PFSK-1 (cell line): ENCODE measurements around the gene MINDY4. TPM values are rescaled to one million over a fixed set of nuclear protein-coding genes. Genes with fewer than 3 reads are reported as not detected.

Experiments used
- FOXP2 ChIP-seq: optimal IDR thresholded peaks from 2 replicates; pipeline ENCODE3; 2011; ENCODE audit warnings: borderline replicate concordance, control low read depth, inconsistent platforms; ENCODE audit not compliant: insufficient read depth; ENCODE audit errors: extremely low read length, extremely low read depth
- POLR2AphosphoS5 ChIP-seq: IDR thresholded peaks from 2 replicates; pipeline ENCODE4 v1.6.1; 2012; ENCODE audit warnings: low read depth, mild to moderate bottlenecking, control low read depth, low read length, moderate library complexity
- SIN3A ChIP-seq: IDR thresholded peaks from 2 replicates; pipeline ENCODE4 v1.6.1; 2012; ENCODE audit warnings: mild to moderate bottlenecking, low read length, moderate library complexity, borderline replicate concordance; ENCODE audit not compliant: insufficient read depth
- TAF1 ChIP-seq: IDR thresholded peaks from 2 replicates; pipeline ENCODE4 v1.6.1; 2012; ENCODE audit warnings: low read length, control low read depth, borderline replicate concordance; ENCODE audit not compliant: insufficient read depth
- polyA plus RNA-seq: library from polyadenylated mRNA; unstranded; fragments of >200 nt; gene quantifications from one replicate; pipeline ENCODE4 v1.2.1, GENCODE V29; 2012; ENCODE audit warnings: low read depth, missing spikeins; ENCODE audit not compliant: insufficient read length
- TF ChIP-seq, protein P1 (sequence below), 2 experiments: IDR thresholded peaks; 2 replicates each; pipeline versions ENCODE4 v1.6.1 to v1.8.0; 2011 to 2012; ENCODE audit warnings: low read depth in 2 of 2, low read length in 2 of 2, control low read depth in 1 of 2, inconsistent platforms in 1 of 2, mild to moderate bottlenecking in 1 of 2, moderate library complexity in 1 of 2; ENCODE audit not compliant: insufficient read depth in 1 of 2

Gene MINDY4
- polyA plus RNA-seq = 2.8 TPM

DNA sequence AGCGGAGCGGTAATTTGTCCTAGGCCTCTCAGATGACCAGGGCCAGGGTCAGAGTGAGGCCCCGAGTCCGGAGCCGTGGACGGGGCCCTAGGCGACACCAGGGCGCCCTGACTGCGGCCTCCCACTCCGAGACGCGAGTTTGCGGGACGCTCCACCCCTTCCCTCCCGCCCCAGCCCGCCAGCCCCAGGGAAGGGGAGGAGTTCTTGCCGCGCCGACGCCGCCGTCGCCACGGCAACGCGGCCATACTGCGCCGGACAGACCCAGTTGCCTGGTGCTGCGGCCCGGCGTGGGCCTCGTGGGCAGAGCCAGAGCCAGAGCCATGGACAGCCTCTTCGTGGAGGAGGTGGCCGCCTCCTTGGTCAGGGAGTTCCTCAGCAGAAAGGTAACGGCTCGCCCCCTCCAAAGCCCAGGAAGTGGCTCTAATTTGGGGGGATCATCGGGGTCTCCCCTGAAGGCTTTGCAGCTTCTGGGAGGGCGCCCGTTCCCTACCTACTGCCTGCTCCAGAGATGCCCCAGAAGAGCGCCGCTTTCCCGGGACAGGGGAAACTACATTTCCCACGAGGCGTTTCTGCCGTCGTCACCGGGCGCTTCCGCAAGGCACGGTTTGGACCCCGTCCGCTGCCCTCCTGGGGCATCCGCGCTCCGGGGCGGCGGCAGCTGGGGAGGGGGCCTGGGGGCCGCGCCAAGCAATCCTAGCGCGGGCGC, at the start of gene MINDY4:
Gene MINDY4 (plus strand): TSS at position 244 of the 706 bp plus-strand sequence. CDS start 77 bp downstream, at position 321.
- TF ChIP-seq FOXP2 (peak; percentile 19), POLR2AphosphoS5 (no peak), SIN3A (no peak), TAF1 (no peak)
- TF ChIP-seq, protein P1, sequence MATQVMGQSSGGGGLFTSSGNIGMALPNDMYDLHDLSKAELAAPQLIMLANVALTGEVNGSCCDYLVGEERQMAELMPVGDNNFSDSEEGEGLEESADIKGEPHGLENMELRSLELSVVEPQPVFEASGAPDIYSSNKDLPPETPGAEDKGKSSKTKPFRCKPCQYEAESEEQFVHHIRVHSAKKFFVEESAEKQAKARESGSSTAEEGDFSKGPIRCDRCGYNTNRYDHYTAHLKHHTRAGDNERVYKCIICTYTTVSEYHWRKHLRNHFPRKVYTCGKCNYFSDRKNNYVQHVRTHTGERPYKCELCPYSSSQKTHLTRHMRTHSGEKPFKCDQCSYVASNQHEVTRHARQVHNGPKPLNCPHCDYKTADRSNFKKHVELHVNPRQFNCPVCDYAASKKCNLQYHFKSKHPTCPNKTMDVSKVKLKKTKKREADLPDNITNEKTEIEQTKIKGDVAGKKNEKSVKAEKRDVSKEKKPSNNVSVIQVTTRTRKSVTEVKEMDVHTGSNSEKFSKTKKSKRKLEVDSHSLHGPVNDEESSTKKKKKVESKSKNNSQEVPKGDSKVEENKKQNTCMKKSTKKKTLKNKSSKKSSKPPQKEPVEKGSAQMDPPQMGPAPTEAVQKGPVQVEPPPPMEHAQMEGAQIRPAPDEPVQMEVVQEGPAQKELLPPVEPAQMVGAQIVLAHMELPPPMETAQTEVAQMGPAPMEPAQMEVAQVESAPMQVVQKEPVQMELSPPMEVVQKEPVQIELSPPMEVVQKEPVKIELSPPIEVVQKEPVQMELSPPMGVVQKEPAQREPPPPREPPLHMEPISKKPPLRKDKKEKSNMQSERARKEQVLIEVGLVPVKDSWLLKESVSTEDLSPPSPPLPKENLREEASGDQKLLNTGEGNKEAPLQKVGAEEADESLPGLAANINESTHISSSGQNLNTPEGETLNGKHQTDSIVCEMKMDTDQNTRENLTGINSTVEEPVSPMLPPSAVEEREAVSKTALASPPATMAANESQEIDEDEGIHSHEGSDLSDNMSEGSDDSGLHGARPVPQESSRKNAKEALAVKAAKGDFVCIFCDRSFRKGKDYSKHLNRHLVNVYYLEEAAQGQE (IDR thresholded peaks at IDR 0.05; ENCODE audit: insufficient read depth in 1 of 2, low read depth in 2 of 2, low read length in 2 of 2) = no peak

DNA sequence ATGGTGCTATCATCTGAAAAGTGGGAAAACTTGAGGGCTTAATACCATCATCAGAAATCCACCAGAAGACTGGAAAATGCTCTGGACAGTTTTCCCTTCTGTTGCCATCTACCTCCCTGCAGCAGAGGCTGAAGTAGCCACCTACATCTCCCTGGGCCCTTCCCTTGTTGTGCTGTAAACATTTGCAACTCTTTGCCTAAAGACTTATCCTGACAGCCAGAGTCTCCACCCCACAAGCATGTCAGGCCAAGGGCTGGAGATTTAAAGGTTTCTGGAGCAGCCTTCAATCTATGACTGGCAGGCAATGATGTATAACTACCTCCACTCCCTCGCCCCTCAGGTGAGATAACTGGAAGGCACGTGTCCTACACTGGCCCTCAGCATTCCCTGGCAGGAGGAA, 49.0 kb upstream of the MINDY4 start:
- TF ChIP-seq FOXP2 = no peak
- TF ChIP-seq TAF1 = no peak
- no peak for TF ChIP-seq POLR2AphosphoS5
- TF ChIP-seq, protein P1 (IDR thresholded peaks at IDR 0.05; ENCODE audit: insufficient read depth in 1 of 2, low read depth in 2 of 2, low read length in 2 of 2) = no peak
- TF ChIP-seq SIN3A = no peak

DNA sequence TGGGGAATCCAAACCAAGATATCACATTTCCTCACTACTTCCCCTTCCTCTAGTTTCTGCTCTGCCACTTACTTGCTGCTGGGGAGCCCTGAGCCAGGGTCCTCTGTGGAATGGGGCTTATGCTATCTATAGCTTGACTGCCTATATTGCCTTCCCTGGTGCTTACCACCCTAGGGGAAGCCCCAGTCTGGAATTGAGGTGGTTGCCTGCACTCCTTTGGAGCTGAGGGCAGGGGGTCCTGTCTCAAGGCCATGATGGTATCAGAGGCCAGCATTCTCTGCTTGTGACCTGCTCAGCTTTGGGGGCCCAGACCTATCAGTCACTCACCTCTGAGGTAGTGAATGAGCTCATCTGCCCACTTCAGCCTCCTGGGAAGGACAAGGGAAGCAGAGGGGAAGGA, 48.5 kb upstream of the MINDY4 start:
- TF ChIP-seq SIN3A = no peak
- TF ChIP-seq, protein P1 (IDR thresholded peaks at IDR 0.05; ENCODE audit: insufficient read depth in 1 of 2, low read depth in 2 of 2, low read length in 2 of 2) = no peak
- TF ChIP-seq FOXP2 = no peak
- no peak for TF ChIP-seq POLR2AphosphoS5
- no peak for TF ChIP-seq TAF1

DNA sequence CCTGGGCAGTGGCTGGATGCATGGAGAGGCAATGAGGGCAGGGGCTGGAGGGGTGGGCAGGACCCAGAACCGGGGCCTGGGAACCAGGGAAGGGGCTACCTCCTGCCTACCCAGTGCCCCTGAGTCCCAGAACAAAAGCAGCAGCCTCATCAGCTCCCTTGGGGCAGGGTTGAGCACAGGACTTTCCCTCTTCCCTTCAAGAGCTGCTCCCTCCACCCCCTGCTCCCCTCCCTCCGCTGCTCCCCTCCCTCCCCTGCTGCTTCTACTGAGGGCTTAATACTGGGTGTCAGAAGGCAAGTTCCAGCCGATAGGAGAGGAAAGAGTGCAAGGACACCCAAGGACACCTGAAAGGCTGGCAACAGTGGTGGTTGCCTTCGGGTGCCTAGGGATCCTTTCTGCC, 47.4 kb upstream of the MINDY4 start:
- TF ChIP-seq POLR2AphosphoS5 (no peak), TAF1 (no peak), FOXP2 (no peak), SIN3A (no peak)
- TF ChIP-seq, protein P1 (IDR thresholded peaks at IDR 0.05; ENCODE audit: insufficient read depth in 1 of 2, low read depth in 2 of 2, low read length in 2 of 2) = no peak
